ENCODE measurements around the gene BNIP5. TPM values are rescaled to one million over a fixed set of nuclear protein-coding genes. Genes with fewer than 3 reads are reported as not detected.

The BNIP5 gene
- not detected in 2 replicates for total RNA-seq

GRCh38 chr6:36336779-36337241 is at the start of gene BNIP5:
BNIP5 (minus strand) TSS chr6:36336888; CDS start chr6:36330690, 6,198 bp downstream.

GRCh38 chr6:36269834-36270705 is 66.6 kb downstream of the BNIP5 start, which contains the start of gene PNPLA1:
PNPLA1 (plus strand) TSS chr6:36270060; CDS start chr6:36270460, 400 bp downstream.

Other genes starting within 250 kb of the BNIP5 start
- 19.1 and 22.4 TPM in 2 replicates for gene MAPK13, start 206.4 kb downstream of the BNIP5 start, total RNA-seq
- 13.2 and 13.3 TPM in 2 replicates for gene BRPF3, start 140.1 kb downstream of the BNIP5 start, total RNA-seq
- gene PNPLA1, start 66.8 kb downstream of the BNIP5 start, total RNA-seq, result not detected in 2 replicates
- gene ETV7, start 50.8 kb upstream of the BNIP5 start, total RNA-seq, result 0.33 and 1.0 TPM in 2 replicates
- not detected in 2 replicates for gene PXT1, start 106.0 kb upstream of the BNIP5 start, total RNA-seq
- gene KCTD20, start 106.1 kb upstream of the BNIP5 start, total RNA-seq, result 41.7 and 42.7 TPM in 2 replicates
- 19.6 and 20.8 TPM in 2 replicates for gene STK38, start 210.6 kb upstream of the BNIP5 start, total RNA-seq

All from mesangial cell (primary cell).